H9 (cell line): ENCODE measurements around the gene HNF4A. TPM values are rescaled to one million over a fixed set of nuclear protein-coding genes. Genes with fewer than 3 reads are reported as not detected.

Experiments
- DNase-seq: peaks from one replicate; pipeline ENCODE4 v3.0.0-alpha.2; 2017
- H2AFZ ChIP-seq: one replicate; pipeline ENCODE4 v1.6.1; 2013; ENCODE audit warnings: mild to moderate bottlenecking, low read length, control low read depth, moderate library complexity
- H2AK5ac ChIP-seq: 2 replicates; pipeline ENCODE4 v1.6.1; 2013; ENCODE audit warnings: low read length, control low read depth, mixed read lengths; ENCODE audit not compliant: insufficient read length
- H2BK120ac ChIP-seq: one replicate; pipeline ENCODE4 v1.6.1; 2013; ENCODE audit warnings: low read depth, mild to moderate bottlenecking, low read length, control low read depth, inconsistent platforms; ENCODE audit not compliant: poor library complexity, severe bottlenecking
- H2BK12ac ChIP-seq: 2 replicates; pipeline ENCODE4 v1.6.1; 2013; ENCODE audit warnings: low read length, control low read depth, mixed read lengths, low read depth; ENCODE audit not compliant: insufficient read length
- H2BK15ac ChIP-seq: 2 replicates; pipeline ENCODE4 v1.6.1; 2013; ENCODE audit warnings: low read depth, low read length, control low read depth
- H2BK20ac ChIP-seq: one replicate; pipeline ENCODE4 v1.6.1; 2013; ENCODE audit warnings: low read depth, mild to moderate bottlenecking, low read length, control low read depth, inconsistent platforms; ENCODE audit not compliant: poor library complexity, severe bottlenecking
- H2BK5ac ChIP-seq: 2 replicates; pipeline ENCODE4 v1.6.1; 2013; ENCODE audit warnings: low read length, control low read depth, mixed read lengths; ENCODE audit not compliant: insufficient read length
- H3K14ac ChIP-seq: 2 replicates; pipeline ENCODE4 v1.6.1; 2013; ENCODE audit warnings: low read length, control low read depth; ENCODE audit not compliant: insufficient read depth
- H3K18ac ChIP-seq: 2 replicates; pipeline ENCODE4 v1.6.1; 2013; ENCODE audit warnings: low read depth, mild to moderate bottlenecking, mixed read lengths, low read length, control low read depth; ENCODE audit not compliant: insufficient read length
- H3K23ac ChIP-seq: 2 replicates; pipeline ENCODE4 v1.6.1; 2013; ENCODE audit warnings: low read length, control low read depth, mixed read lengths, low read depth; ENCODE audit not compliant: insufficient read length
- H3K23me2 ChIP-seq: 2 replicates; pipeline ENCODE4 v1.6.1; 2013; ENCODE audit warnings: low read depth, mild to moderate bottlenecking, mixed read lengths, low read length, control low read depth; ENCODE audit not compliant: insufficient read length, poor library complexity, severe bottlenecking
- H3K27ac ChIP-seq: 2 replicates; pipeline ENCODE4 v1.5.1; 2013; ENCODE audit warnings: low read length, control low read depth, mixed read lengths, low read depth; ENCODE audit not compliant: insufficient read length
- H3K27me3 ChIP-seq: 2 replicates; pipeline ENCODE4 v1.6.1; 2013; ENCODE audit warnings: low read length, control low read depth, inconsistent platforms; ENCODE audit not compliant: insufficient read depth
- H3K4ac ChIP-seq: 2 replicates; pipeline ENCODE4 v1.6.1; 2013; ENCODE audit warnings: low read depth, mild to moderate bottlenecking, control low read depth, inconsistent platforms, low read length, moderate library complexity
- H3K4me1 ChIP-seq: 2 replicates; pipeline ENCODE4 v1.6.1; 2013; ENCODE audit warnings: low read length, control low read depth, inconsistent platforms; ENCODE audit not compliant: insufficient read depth
- H3K4me2 ChIP-seq: 2 replicates; pipeline ENCODE4 v1.6.1; 2013; ENCODE audit warnings: low read length, control low read depth, mixed read lengths; ENCODE audit not compliant: insufficient read length, insufficient read depth
- H3K56ac ChIP-seq: 2 replicates; pipeline ENCODE4 v1.6.1; 2013; ENCODE audit warnings: low read depth, mild to moderate bottlenecking, mixed read lengths, low read length, control low read depth; ENCODE audit not compliant: insufficient read length
- H3K79me1 ChIP-seq: 2 replicates; pipeline ENCODE4 v1.6.1; 2013; ENCODE audit warnings: low read depth, mild to moderate bottlenecking, moderate library complexity, low read length, control low read depth, inconsistent platforms; ENCODE audit not compliant: insufficient read depth, poor library complexity, severe bottlenecking
- H3K79me2 ChIP-seq: 2 replicates; pipeline ENCODE4 v1.6.1; 2013; ENCODE audit warnings: low read length, control low read depth, inconsistent platforms; ENCODE audit not compliant: insufficient read depth
- H3K9ac ChIP-seq: 2 replicates; pipeline ENCODE4 v1.6.1; 2013; ENCODE audit warnings: low read length, control low read depth, mixed read lengths; ENCODE audit not compliant: insufficient read length; ENCODE audit errors: extremely low read depth
- H3K9me3 ChIP-seq: one replicate; pipeline ENCODE4 v1.6.1; 2013; ENCODE audit warnings: low read depth, low read length, inconsistent platforms; ENCODE audit not compliant: control insufficient read depth
- H3T11ph ChIP-seq: one replicate; pipeline ENCODE4 v1.6.1; 2013; ENCODE audit warnings: mild to moderate bottlenecking, low read length, control low read depth, inconsistent platforms
- H4K20me1 ChIP-seq: one replicate; pipeline ENCODE4 v1.6.1; 2013; ENCODE audit not compliant: control insufficient read depth, insufficient read length, insufficient read depth
- H4K5ac ChIP-seq: 2 replicates; pipeline ENCODE4 v1.6.1; 2013; ENCODE audit warnings: low read depth, mild to moderate bottlenecking, mixed read lengths, low read length, control low read depth; ENCODE audit not compliant: insufficient read length
- H4K8ac ChIP-seq: replicated peaks from 2 replicates; pipeline ENCODE4 v1.6.1; 2013; ENCODE audit warnings: low read length, control low read depth, mixed read lengths, low read depth; ENCODE audit not compliant: insufficient read length
- H4K91ac ChIP-seq: 2 replicates; pipeline ENCODE4 v1.6.1; 2013; ENCODE audit warnings: low read depth, mild to moderate bottlenecking, moderate library complexity, mixed read lengths, low read length, control low read depth; ENCODE audit not compliant: insufficient read length
- H3K27ac Mint-ChIP-seq, 3 experiments: 2 replicates in 2 of 3; 3 replicates in 1 of 3; pipeline ENCODE4 v1.8.0; 2020 to 2021; ENCODE audit warnings: mixed read lengths in 3 of 3, mild to moderate bottlenecking in 1 of 3, moderate library complexity in 1 of 3
- H3K27me3 Mint-ChIP-seq: 2 replicates; pipeline ENCODE4 v1.8.0; 2021; ENCODE audit warnings: low read depth, mild to moderate bottlenecking, moderate library complexity, mixed read lengths
- H3K36me3 Mint-ChIP-seq, 3 experiments: 2 replicates in 2 of 3; 3 replicates in 1 of 3; pipeline ENCODE4 v1.8.0; 2020 to 2021; ENCODE audit warnings: low read depth in 3 of 3, mixed read lengths in 3 of 3; ENCODE audit not compliant: insufficient read depth in 1 of 3
- H3K4me1 Mint-ChIP-seq, 2 experiments: 2 replicates each; pipeline ENCODE4 v1.8.0; 2020; ENCODE audit warnings: mixed read lengths in 2 of 2
- H3K4me3 Mint-ChIP-seq, 2 experiments: 2 replicates in 1 of 2; 3 replicates in 1 of 2; pipeline ENCODE4 v1.8.0; 2020 to 2021; ENCODE audit warnings: mild to moderate bottlenecking in 2 of 2, mixed read lengths in 2 of 2, moderate library complexity in 1 of 2
- H3K9me3 Mint-ChIP-seq, 2 experiments: 2 replicates in 1 of 2; 3 replicates in 1 of 2; pipeline ENCODE4 v1.8.0; 2020; ENCODE audit warnings: mild to moderate bottlenecking in 2 of 2, mixed read lengths in 2 of 2, moderate library complexity in 1 of 2
- WGBS: extraction: QIAGEN DNeasy Blood & Tissue Kit; methylation state at CpG from one replicate; pipeline ENCODE4 v1.1.7; 2013; ENCODE audit warnings: missing lambda C conversion rate, low lambda C conversion rate, mixed read lengths; ENCODE audit not compliant: insufficient read length; ENCODE audit errors: extremely low coverage; 5-methylcytosine and 5-hydroxymethylcytosine counted together
- total RNA-seq: library from RNA; stranded (reverse); gene quantifications from 2 replicates; pipeline ENCODE4 v1.2.1, GENCODE V29; 2021
- TF ChIP-seq, protein P1 (sequence below): fragments of 200-600 bp; sonication (generic); conservative IDR thresholded peaks from 3 replicates; pipeline ENCODE4 v1.8.0; 2021; ENCODE audit warnings: antibody characterized with exemption, mild to moderate bottlenecking

HNF4A gene
- total RNA-seq, 1 experiment from 2014 or later, result not detected

DNA sequence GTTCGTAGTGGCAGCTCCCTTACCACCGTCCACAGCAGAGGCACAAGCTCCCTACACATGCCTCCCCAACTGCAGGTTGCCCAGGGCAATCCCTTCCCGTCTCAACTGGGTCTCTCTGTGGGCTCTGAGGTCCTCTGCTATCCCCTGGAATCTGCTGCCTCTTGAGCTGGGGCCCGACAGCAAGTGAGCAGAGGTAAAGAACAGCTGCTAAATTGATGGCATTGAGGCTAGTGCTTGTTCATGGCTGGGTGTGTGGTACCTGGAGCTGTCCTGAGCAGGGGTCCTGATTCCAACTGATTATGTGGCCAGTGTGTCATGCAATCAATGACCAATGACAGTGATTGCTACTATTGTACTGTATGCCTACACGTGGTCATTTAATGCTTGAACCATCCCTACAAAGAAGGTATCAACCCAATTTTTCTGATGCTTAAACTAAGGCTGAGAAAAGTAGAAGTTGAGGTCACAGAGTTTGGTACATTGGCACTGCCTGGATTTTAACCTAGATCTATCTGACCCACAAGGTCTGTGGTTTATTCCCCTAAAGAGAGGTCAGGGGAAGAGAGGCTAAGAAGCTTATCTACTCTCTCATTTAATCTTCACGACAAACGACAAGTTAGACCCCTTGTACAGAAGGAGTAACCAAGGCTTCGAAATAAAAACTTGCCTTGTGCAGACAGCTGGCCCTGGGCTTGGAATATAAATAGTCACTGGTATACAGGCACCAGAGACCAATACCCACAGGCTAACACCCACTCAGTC is 41.1 kb downstream of the HNF4A start:
- Histone ChIP-seq H2AK5ac (no peak overlapping the region), H2BK12ac (no peak overlapping the region), H3K56ac (no peak overlapping the region), H3K9me3 (no peaks in the 10 kb centered on the region), H3K23ac (no peak overlapping the region), H3K9ac (no peak overlapping the region), H2BK20ac (no peak overlapping the region), H3K79me2 (no peaks in the 10 kb centered on the region), H4K91ac (no peak overlapping the region), H3K23me2 (no peaks in the 10 kb centered on the region), H4K5ac (no peak overlapping the region), H3K14ac (no peak overlapping the region), H2BK120ac (no peak overlapping the region), H2BK5ac (no peak overlapping the region), H3K18ac (no peak overlapping the region), H3K27me3 (no peaks in the 10 kb centered on the region), H4K8ac (no peak overlapping the region), H3T11ph (no peak overlapping the region), H2BK15ac (no peak overlapping the region), H3K4me2 (no peak overlapping the region), H3K4ac (no peak overlapping the region), H3K4me1 (no peaks in the 10 kb centered on the region), H4K20me1 (no peaks in the 10 kb centered on the region), H3K27ac (no peak overlapping the region), H3K79me1 (no peaks in the 10 kb centered on the region), H2AFZ (no peak overlapping the region)
- WGBS, result no CpG with 5 or more reads among the region's 8 CpGs
- no peak overlapping the region for H3K4me3 Mint-ChIP-seq
- TF ChIP-seq, protein P1, sequence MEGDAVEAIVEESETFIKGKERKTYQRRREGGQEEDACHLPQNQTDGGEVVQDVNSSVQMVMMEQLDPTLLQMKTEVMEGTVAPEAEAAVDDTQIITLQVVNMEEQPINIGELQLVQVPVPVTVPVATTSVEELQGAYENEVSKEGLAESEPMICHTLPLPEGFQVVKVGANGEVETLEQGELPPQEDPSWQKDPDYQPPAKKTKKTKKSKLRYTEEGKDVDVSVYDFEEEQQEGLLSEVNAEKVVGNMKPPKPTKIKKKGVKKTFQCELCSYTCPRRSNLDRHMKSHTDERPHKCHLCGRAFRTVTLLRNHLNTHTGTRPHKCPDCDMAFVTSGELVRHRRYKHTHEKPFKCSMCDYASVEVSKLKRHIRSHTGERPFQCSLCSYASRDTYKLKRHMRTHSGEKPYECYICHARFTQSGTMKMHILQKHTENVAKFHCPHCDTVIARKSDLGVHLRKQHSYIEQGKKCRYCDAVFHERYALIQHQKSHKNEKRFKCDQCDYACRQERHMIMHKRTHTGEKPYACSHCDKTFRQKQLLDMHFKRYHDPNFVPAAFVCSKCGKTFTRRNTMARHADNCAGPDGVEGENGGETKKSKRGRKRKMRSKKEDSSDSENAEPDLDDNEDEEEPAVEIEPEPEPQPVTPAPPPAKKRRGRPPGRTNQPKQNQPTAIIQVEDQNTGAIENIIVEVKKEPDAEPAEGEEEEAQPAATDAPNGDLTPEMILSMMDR, result no peak
- no peak for DNase-seq
- 0 out of 7 replicates have a peak overlapping the region, but pooled peaks of 1 of the 3 experiments have one; percentile 12 for H3K27ac Mint-ChIP-seq
- peaks cover 5% of the 10 kb centered on the region; the same call in 1 of the 2 replicates for H3K27me3 Mint-ChIP-seq
- no peaks in the 10 kb centered on the region for H3K9me3 Mint-ChIP-seq
- peaks cover 0 to 6% of the 10 kb centered on the region in 2 experiments; a peak in 2 of 4 replicates for H3K4me1 Mint-ChIP-seq
- no peaks in the 10 kb centered on the region for H3K36me3 Mint-ChIP-seq
